GM18517 (cell line): Measurements from ENCODE around the gene ANKRD11.

Source experiments
- ATAC-seq: cut with Tn5 transposase; IDR thresholded peaks from one replicate; pipeline ENCODE4 v1.9.1; 2021; ENCODE audit warnings: mild to moderate bottlenecking, moderate library complexity; ENCODE audit not compliant: unreplicated experiment

Gene ANKRD11

DNA sequence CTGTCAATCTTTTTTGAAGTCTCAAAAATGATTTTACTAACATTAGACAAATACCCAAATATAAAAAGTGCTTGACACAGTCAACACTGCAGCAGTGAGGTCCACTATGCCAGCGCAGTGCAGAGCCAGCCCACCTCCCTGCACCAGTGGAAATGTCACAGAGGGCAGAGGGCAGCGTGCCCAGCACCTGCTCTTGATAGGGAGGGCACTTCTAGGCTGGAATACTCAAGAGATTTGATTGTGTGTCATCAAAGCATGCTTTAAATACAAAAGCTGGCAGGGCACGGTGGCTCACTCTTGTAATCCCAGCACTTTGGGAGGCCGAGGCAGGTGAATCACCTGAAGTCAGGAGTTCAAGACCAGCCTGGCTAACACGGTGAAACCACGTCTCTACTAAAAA lies 136.0 kb downstream of the ANKRD11 start:
- ATAC-seq, result no peak

DNA sequence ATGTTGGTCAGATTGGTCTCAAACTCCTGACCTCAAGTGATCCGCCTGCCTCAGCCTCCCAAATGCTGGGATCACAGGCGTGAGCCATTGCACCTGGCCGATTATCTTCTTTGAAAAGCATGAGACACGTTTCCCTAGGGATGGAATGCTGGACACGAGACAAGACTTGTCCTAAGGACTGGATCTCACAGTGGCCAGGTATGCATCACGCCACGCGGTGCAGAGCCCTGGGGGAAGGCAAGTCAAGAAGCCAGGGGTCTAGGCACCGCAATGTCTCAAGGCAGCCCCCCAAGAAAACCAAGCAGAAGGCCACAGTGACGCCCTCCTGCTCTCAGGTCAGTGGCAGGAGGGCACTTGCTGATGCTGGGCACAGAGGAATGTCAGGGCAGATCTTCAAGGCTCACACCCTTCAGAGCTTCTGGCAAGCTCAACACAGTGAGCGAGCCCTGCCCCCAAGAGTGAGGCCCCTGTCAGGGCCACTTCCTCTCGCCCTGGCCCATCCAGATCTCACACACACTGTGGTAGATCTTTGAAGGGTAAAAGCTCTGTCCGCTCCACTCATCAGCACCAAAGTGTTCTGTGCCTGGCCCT lies 138.2 kb downstream of the ANKRD11 start:
- ATAC-seq, result no peak

DNA sequence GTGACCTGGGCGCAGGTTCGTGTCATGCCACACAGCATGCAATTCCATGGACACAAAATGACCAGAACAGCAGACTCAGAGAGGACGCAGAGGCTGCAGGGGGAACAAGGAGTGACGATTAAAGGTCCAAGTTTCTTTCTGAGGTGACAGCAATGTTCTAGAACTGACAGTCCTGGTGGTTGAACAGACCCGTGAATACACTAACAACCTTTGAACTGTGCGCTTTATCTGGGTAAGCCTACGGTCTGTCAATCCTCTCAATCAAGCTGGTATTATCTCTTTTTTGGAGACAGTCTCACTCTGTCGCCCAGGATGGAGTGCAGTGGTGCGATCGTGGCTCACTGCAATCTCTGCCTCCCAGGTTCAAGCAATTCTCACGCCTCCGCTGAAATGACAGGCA lies 138.7 kb downstream of the ANKRD11 start:
- ATAC-seq, result no peak

DNA sequence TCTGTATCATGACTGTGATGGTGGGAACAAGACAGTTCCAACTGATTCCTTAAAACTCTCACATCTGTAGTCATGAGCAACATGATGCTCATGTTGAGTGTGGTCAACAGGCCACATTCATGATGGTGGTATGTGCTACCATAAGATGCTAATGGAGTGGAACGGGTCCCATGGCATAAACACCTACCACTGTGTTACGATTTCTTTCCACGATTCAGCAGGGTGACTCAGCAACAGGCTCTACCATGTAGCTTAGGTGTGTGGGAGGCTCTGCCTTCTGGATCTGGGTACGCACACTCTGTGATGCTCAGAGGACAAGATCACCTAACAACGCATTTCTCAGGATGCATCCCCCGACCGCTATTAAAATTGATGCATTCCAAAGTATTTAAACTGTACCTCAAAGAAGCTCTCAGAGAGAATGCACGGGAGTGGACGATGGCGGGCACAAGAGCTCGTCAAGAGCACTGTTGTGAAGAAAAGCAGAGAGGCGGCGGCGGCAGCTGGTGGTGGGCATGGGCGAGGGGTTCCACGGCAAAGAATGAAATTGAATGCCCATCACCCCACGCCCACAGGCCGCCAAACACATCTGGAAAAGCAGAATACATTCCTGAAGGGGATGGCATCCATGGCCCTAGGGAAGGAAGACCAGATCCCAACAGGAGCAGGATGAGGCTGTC lies 139.5 kb downstream of the ANKRD11 start:
- ATAC-seq, result no peak

- ATAC-seq, result no peak
Observed at GRCh38 chr16:89349947-89350633, 140.3 kb downstream of the ANKRD11 start.

GRCh38 chr16:89347807-89348206 lies 142.6 kb downstream of the ANKRD11 start:
- no peak for ATAC-seq

GRCh38 chr16:89346869-89347268 lies 143.5 kb downstream of the ANKRD11 start:
- ATAC-seq, result no peak

DNA sequence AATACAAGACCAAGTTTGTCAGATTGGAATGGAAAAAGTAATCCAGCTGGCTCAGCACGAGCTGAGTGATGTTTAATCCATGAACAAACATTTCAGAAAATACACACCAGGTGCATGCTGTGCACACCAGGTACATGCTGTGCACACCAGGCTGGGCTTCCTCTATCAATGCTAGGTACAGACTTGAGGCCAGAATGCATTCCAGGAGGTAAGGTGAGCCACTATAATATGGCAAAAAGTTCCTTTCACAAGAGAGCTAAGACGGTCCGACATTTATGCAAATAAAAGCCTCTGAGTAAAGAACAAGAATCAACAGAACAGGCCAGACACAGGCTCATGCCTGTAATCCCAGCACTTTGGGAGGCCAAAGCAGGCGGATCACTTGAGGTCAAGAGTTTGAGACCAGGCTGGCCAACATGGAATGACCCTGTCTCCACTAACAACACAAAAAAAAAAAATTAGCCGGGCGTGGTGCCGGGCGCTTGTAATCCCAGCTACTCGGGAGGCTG lies 144.7 kb downstream of the ANKRD11 start:
- no peak for ATAC-seq

DNA sequence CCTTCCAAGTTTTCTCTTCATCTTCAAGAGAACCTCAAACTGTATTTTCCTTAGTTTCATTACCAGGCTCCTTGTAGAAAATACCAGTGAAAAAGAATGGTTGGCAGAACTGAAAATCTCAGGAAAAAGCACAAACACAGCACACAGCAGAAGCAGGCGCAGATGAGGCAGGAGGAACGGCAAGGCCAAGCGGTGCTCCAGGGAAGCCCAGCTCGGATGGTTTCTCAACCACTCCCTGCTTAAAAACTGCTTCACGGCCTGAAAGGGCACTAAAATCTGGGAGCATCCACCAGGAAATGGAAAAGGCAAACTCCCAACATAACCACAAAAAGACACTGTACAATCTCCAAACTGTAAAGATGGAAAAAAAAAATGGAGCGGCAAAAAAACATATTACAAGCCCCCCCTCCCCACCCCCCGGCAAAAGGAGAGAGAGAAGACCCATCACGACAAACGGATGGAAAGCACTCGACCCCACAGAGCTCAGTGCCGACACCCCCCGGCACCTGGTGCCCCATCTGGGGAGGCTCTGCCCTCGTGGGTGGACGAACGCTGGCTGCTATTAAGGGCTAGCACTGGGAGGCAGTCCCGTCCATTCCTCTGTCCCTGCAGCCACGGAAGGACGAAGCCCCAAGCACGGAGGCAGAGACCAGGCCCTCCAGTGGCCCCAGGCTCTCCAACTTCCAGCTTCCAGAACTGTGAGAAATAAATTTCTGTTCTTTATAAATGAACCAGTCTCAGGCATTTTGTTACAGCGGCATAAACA lies 145.3 kb downstream of the ANKRD11 start:
- no peak for ATAC-seq

- ATAC-seq, result no peak
Observed at GRCh38 chr16:89344458-89344834, 145.9 kb downstream of the ANKRD11 start.

- no peak for ATAC-seq
Observed at GRCh38 chr16:89343501-89344457, 146.6 kb downstream of the ANKRD11 start.

GRCh38 chr16:89341697-89342694 lies 148.4 kb downstream of the ANKRD11 start:
- no peak for ATAC-seq

DNA sequence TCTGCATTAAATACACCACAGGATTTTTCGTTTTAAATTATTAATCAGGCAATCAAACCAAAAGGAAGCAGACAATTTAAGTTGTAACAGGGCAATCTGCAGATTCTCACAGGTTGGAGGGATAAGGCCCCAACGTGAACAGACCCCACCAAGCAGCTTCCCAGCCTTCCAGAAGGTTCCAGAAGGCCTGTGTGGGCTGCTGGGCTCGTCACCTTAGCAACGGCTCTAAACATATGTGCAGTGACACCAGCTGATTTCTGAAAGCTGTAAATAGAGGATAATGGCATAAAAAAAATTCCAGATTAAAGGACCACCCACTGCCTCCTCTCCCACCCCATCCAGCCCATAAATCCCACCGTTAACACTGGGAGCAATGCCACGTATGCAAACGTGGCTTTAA lies 149.1 kb downstream of the ANKRD11 start:
- ATAC-seq, result no peak

DNA sequence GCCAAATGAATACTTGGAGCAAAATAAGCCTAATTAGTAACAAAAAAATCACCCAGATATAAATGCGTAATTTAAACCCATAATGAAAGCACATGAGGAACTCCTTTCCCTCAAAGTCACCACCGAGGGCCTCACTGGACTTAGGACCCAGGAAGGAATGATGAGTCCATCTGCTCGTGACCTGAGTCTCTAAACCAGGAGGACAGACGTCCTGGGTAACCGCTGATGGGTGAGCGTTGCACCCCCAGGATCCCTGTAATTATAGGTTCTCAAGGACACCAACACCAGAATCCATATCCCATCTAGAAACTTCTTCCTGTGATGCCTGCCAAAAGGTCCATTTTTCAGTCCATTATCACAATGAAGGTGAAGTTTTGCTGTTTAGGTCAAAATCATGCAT lies 151.5 kb downstream of the ANKRD11 start:
- no peak for ATAC-seq

DNA sequence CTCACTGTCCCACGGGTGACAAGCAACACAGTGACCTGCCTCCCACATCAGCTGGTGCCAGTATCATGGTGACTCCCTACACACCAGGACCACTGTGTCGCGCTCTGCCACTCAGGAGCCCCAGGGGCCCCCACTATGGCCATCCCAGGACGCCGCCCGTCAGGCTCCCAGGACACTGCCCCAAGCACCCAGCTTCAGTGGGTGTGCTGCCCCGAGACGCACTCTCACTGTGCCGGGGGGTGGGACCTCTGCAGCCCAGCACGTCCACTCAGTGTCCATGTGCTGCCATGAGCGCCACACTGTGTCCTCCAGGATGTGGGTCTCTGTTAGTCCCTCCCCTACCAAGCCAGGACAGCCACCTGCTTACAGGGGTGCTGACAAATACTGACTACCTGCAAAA lies 152.4 kb downstream of the ANKRD11 start:
- ATAC-seq, result no peak

GRCh38 chr16:89335803-89336485 lies 154.4 kb downstream of the ANKRD11 start:
- ATAC-seq, result no peak

DNA sequence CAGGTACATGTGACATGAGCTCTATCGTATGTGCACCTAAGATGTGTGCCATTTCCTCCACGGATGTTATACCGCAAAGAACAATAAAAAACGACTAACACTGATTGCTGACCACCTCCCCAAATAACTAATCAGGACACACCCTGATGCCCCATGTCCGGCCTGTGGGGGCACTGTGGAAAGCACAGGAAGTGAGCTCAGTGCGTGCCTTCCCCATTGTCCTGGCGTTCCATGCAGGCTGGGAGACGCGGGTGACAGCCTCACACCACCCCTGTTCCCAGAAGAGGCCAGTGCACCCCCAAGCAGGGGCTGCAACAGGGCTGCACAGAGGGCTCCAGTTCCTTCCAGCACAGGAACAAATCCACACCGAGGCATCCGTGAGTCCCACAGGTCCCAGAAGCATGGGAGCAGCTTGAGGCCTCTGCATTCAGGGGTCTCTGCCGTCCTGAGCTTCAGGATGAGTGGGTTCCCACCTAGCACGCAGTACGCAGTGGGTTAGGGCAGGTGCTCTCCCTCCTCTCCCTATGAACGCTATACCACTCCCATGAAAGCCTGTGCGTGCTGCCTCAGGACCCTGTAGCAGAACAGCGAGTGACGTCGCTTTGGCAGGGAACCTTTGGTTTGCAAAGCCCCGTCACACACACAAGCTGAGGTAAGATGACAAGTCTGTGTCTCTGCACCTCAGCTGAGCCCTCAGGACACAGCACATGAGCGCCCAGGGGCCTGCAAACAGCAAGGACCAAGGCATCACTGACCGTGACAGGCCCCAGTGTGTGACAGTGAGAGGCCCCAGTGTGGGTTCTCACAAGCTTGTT lies 155.2 kb downstream of the ANKRD11 start:
- no peak for ATAC-seq

DNA sequence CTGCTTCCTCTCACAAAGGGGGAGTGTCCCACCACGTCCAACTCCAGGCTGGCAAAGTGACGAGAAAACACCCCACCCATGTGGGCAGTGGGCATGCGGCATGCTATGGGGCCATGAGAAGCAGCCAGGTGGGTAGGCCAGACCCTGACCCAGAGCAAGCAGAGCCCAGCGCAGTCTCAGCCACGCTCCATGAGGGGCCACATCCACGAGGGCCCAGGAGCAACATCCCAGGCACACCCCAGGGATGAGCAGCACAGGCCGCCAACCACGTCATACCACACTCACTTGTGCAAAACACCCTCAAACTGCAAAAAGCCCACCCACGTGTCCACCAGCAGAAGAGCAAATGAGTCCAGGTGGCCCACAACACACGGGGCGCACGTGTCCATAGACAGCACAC lies 155.9 kb downstream of the ANKRD11 start:
- ATAC-seq, result no peak
